ENCODE results near the gene ERC1. TPM values are rescaled to one million over a fixed set of nuclear protein-coding genes. Genes with fewer than 3 reads are reported as not detected.

ERC1 gene
- total RNA-seq, 2 experiments from 2014 or later = 40.1 to 49.6 TPM

GRCh38 chr12:1277905-1278304 is 286.9 kb downstream of the ERC1 start:
- Histone ChIP-seq H3K4me3 (ENCODE audit: low read length) (no peak overlapping the region), H3K27ac (ENCODE audit: low read depth in 1 of 2, low read length in 2 of 2) (no peak overlapping the region), H3K36me3 (ENCODE audit: insufficient read depth, low read length) (no peaks in the 10 kb centered on the region), H3K9me3 (ENCODE audit: control insufficient read depth in 1 of 2, insufficient read depth in 1 of 2, low read length in 2 of 2) (no peaks in the 10 kb centered on the region), H3K27me3 (ENCODE audit: control insufficient read depth in 1 of 2, insufficient read depth in 2 of 2, low read length in 2 of 2) (no peaks in the 10 kb centered on the region), H3K4me1 (ENCODE audit: insufficient read depth, low read length) (no peaks in the 10 kb centered on the region)
- intact Hi-C loops (cut with DNase I, micrococcal nuclease) = loop anchor here in 1 of 2 experiments (2.0 kb wide), 1 partner anchor 73 kb away; no protein-coding TSS in a partner anchor
- H3K4me1 Mint-ChIP-seq (ENCODE audit: low read depth) = peaks cover 19% of the 10 kb centered on the region
- ChIA-PET CTCF (interaction anchor here (1.8 kb wide), 1 partner anchor 327 kb away, joined by 5 read pairs; no protein-coding TSS in a partner anchor), POLR2A (no interaction called here)
- ATAC-seq (ENCODE audit: poor library complexity) (peak; percentile 87), DNase-seq (peak in 7 of 14 experiments; percentile 3 to 75 (median 47))
- H3K27ac Mint-ChIP-seq = peak overlapping the region; percentile 89
- no peaks in the 10 kb centered on the region for H3K27me3 Mint-ChIP-seq
- H3K36me3 Mint-ChIP-seq (ENCODE audit: low read depth) = peaks cover 22% of the 10 kb centered on the region
- TF ChIP-seq CTCF (IDR thresholded peaks at IDR 0.05) = no peak
- H3K4me3 Mint-ChIP-seq = peak overlapping the region; percentile 49
- no peaks in the 10 kb centered on the region for H3K9me3 Mint-ChIP-seq

DNA sequence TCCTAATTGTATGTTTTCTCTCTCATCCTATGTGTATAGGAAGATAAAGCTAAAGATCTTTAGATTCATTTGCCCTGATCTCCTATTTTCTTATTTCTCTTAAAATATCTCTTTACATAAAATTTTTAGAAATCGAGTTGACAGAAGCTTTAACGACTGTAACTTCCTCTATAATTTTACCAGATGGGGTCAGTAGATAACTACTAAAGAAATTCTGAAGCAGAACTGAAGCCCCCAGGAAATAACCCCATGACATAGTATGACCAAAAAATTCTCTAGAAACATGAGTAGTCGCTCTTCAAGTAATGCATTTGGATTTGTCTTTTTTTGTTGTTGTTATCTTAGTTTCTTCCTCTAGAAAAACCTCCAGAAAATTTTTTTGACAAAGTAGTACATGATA is 288.0 kb downstream of the ERC1 start:
- Mint-ChIP-seq H3K36me3 (ENCODE audit: low read depth) (peaks cover 28% of the 10 kb centered on the region), H3K4me3 (no peak overlapping the region), H3K27me3 (no peaks in the 10 kb centered on the region), H3K4me1 (ENCODE audit: low read depth) (peaks cover 19% of the 10 kb centered on the region), H3K9me3 (no peaks in the 10 kb centered on the region), H3K27ac (peak overlapping the region; percentile 89)
- Histone ChIP-seq H3K27ac (ENCODE audit: low read depth in 1 of 2, low read length in 2 of 2) (no peak overlapping the region), H3K36me3 (ENCODE audit: insufficient read depth, low read length) (no peaks in the 10 kb centered on the region), H3K27me3 (ENCODE audit: control insufficient read depth in 1 of 2, insufficient read depth in 2 of 2, low read length in 2 of 2) (no peaks in the 10 kb centered on the region), H3K4me3 (ENCODE audit: low read length) (no peak overlapping the region), H3K4me1 (ENCODE audit: insufficient read depth, low read length) (no peaks in the 10 kb centered on the region), H3K9me3 (ENCODE audit: control insufficient read depth in 1 of 2, insufficient read depth in 1 of 2, low read length in 2 of 2) (no peaks in the 10 kb centered on the region)
- ATAC-seq (ENCODE audit: poor library complexity) = no peak
- no peak for TF ChIP-seq CTCF (IDR thresholded peaks at IDR 0.05)
- DNase-seq = no peak
- POLR2A ChIA-PET = no interaction called here
- CTCF ChIA-PET = interaction anchor here (1.8 kb wide), 1 partner anchor 326 kb away, joined by 5 read pairs; no protein-coding TSS in a partner anchor
- intact Hi-C loops (cut with DNase I, micrococcal nuclease) = loop anchor here in 1 of 2 experiments (2.0 kb wide), 1 partner anchor 74 kb away; no protein-coding TSS in a partner anchor

DNA sequence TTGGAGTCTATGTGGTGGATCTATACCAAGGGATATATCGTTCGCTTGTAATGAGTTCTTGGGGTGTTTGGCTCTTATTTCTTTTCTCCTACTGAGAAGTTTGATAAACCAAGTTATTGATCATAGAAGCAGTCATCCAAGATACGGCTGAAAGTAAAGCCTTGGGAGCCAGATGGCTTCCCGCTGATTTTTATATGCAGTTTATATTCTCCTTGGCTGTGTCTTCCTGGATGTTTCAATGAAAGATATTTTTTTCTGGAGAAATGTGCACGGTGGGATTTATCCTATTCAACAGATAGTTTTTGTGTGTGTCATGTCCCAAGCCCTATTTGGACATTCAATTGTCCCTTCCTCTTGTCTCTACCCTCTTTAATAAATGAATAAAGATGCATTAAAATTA is 289.0 kb downstream of the ERC1 start:
- Mint-ChIP-seq H3K27ac (no peak overlapping the region), H3K4me1 (ENCODE audit: low read depth) (peaks cover 19% of the 10 kb centered on the region), H3K36me3 (ENCODE audit: low read depth) (peaks cover 30% of the 10 kb centered on the region), H3K27me3 (no peaks in the 10 kb centered on the region), H3K4me3 (no peak overlapping the region), H3K9me3 (no peaks in the 10 kb centered on the region)
- no peak overlapping the region for H3K4me3 ChIP-seq (ENCODE audit: low read length)
- DNase-seq (no peak), ATAC-seq (ENCODE audit: poor library complexity) (no peak)
- intact Hi-C loops (cut with DNase I, micrococcal nuclease) = no loop called here
- POLR2A ChIA-PET = no interaction called here
- no peak for TF ChIP-seq CTCF (IDR thresholded peaks at IDR 0.05)
- no peak overlapping the region for H3K27ac ChIP-seq (ENCODE audit: low read depth in 1 of 2, low read length in 2 of 2)
- no peaks in the 10 kb centered on the region for H3K27me3 ChIP-seq (ENCODE audit: control insufficient read depth in 1 of 2, insufficient read depth in 2 of 2, low read length in 2 of 2)
- CTCF ChIA-PET = no interaction called here
- H3K9me3 ChIP-seq (ENCODE audit: control insufficient read depth in 1 of 2, insufficient read depth in 1 of 2, low read length in 2 of 2) = no peaks in the 10 kb centered on the region
- H3K4me1 ChIP-seq (ENCODE audit: insufficient read depth, low read length) = no peaks in the 10 kb centered on the region
- H3K36me3 ChIP-seq (ENCODE audit: insufficient read depth, low read length) = no peaks in the 10 kb centered on the region
